Endothelial cell of umbilical vein (primary cell): ENCODE data around the gene DACT3.

ENCODE experiments used
- CTCF ChIP-seq, 2 donors: IDR thresholded peaks; 1 replicate in 1 of 2; 2 replicates in 1 of 2; pipeline ENCODE4 v1.5.1; 2011; ENCODE audit warnings: low read length in 2 of 2, mild to moderate bottlenecking in 2 of 2, moderate library complexity in 2 of 2, control low read depth in 1 of 2, inconsistent platforms in 1 of 2, low read depth in 1 of 2; ENCODE audit not compliant: insufficient read depth in 1 of 2; ENCODE audit errors: extremely low read depth in 1 of 2
- EZH2 ChIP-seq: IDR thresholded peaks from 2 replicates; pipeline ENCODE4 v1.6.1; 2012; ENCODE audit warnings: borderline replicate concordance, low read depth, mild to moderate bottlenecking, moderate library complexity, low read length, inconsistent platforms; ENCODE audit not compliant: severe bottlenecking
- FOS ChIP-seq: IDR thresholded peaks from 2 replicates; pipeline ENCODE4 v1.6.1; 2011; ENCODE audit warnings: mild to moderate bottlenecking, low read length, moderate library complexity, borderline replicate concordance; ENCODE audit not compliant: insufficient read depth
- GATA2 ChIP-seq: IDR thresholded peaks from 2 replicates; pipeline ENCODE4 v1.7.0; 2011; ENCODE audit warnings: low read depth, mild to moderate bottlenecking, moderate library complexity, mixed read lengths, low read length; ENCODE audit not compliant: insufficient read length, insufficient read depth
- JUN ChIP-seq: IDR thresholded peaks from 2 replicates; pipeline ENCODE4 v1.6.1; 2011; ENCODE audit warnings: borderline replicate concordance, low read depth; ENCODE audit not compliant: insufficient read length, insufficient read depth
- MAX ChIP-seq: IDR thresholded peaks from 2 replicates; pipeline ENCODE4 v1.6.1; 2011; ENCODE audit not compliant: insufficient read depth, insufficient read length
- POLR2A ChIP-seq: IDR thresholded peaks from 2 replicates; pipeline ENCODE4 v1.6.1; 2012; ENCODE audit warnings: low read depth, mild to moderate bottlenecking, control low read depth, low read length
- POLR2AphosphoS5 ChIP-seq: IDR thresholded peaks from 2 replicates; pipeline ENCODE4 v1.6.1; 2012; ENCODE audit warnings: low read depth, mild to moderate bottlenecking, control low read depth, low read length, moderate library complexity; ENCODE audit not compliant: insufficient read depth

GRCh38 chr19:46674416-46675178, 13.6 kb upstream of the DACT3 start:
- TF ChIP-seq CTCF (IDR thresholded peaks at IDR 0.05; ENCODE audit: extremely low read depth in 1 of 2, insufficient read depth in 1 of 2, low read depth in 1 of 2, low read length in 2 of 2) (no peak), EZH2 (no peak), MAX (no peak), GATA2 (no peak), POLR2A (no peak), POLR2AphosphoS5 (no peak), FOS (no peak), JUN (no peak)
